Measurements from ENCODE around the gene ORMDL3.

Gene ORMDL3

GRCh38 chr17:39871801-39872200 is 55.6 kb downstream of the ORMDL3 start:
- DNase-seq (ENCODE audit: low spot score): no peak

Data from iPS-NIHi11 (cell line).